NT2/D1 (cell line): ENCODE data around the gene ACAT1.
"Not testable (repeated sequence)": the region's sequence is repeated elsewhere in the genome, so short reads cannot be mapped to it uniquely, and the experiment has no call there.

Source experiments
- DNase-seq: peaks from one replicate; pipeline ENCODE4 v3.0.0-alpha.2; 2011; ENCODE audit warnings: low read depth, low spot score
- H3K27me3 ChIP-seq: 2 replicates; pipeline ENCODE4 v1.6.0; 2011; ENCODE audit warnings: mild to moderate bottlenecking; ENCODE audit not compliant: insufficient read length, insufficient read depth
- H3K36me3 ChIP-seq: 2 replicates; pipeline ENCODE4 v1.6.1; 2011; ENCODE audit warnings: mild to moderate bottlenecking, low read length, mixed read lengths; ENCODE audit not compliant: insufficient read depth, insufficient read length
- H3K4me1 ChIP-seq: 2 replicates; pipeline ENCODE4 v1.5.1; 2011; ENCODE audit not compliant: insufficient read depth, insufficient read length
- H3K4me3 ChIP-seq: 2 replicates; pipeline ENCODE4 v1.5.1; 2011; ENCODE audit warnings: low read depth; ENCODE audit not compliant: insufficient read length
- H3K9ac ChIP-seq: 2 replicates; pipeline ENCODE4 v1.6.0; 2011; ENCODE audit warnings: low read depth; ENCODE audit not compliant: insufficient read length
- H3K9me3 ChIP-seq: 2 replicates; pipeline ENCODE4 v1.5.1; 2011; ENCODE audit warnings: mild to moderate bottlenecking, low read length; ENCODE audit not compliant: insufficient read depth
- SUZ12 ChIP-seq: IDR thresholded peaks from 2 replicates; pipeline ENCODE4 v1.6.1; 2011; ENCODE audit not compliant: insufficient read length, insufficient read depth; ENCODE audit errors: extremely low read depth
- YY1 ChIP-seq: IDR thresholded peaks from 2 replicates; pipeline ENCODE4 v1.6.1; 2011; ENCODE audit not compliant: insufficient read length, insufficient read depth
- ZNF274 ChIP-seq: IDR thresholded peaks from 2 replicates; pipeline ENCODE4 v1.6.1; 2011; ENCODE audit warnings: mild to moderate bottlenecking, low read depth, low read length

The ACAT1 gene

GRCh38 chr11:108101090-108101775, 20.1 kb upstream of the ACAT1 start:
- H3K4me1 ChIP-seq: no peaks in the 10 kb centered on the region
- DNase-seq: no peak
- peaks cover 36% of the 10 kb centered on the region for H3K36me3 ChIP-seq
- no peaks in the 10 kb centered on the region for H3K9me3 ChIP-seq
- H3K9ac ChIP-seq: no peak overlapping the region
- TF ChIP-seq ZNF274: no peak
- no peak for TF ChIP-seq YY1
- TF ChIP-seq SUZ12: no peak
- no peaks in the 10 kb centered on the region for H3K27me3 ChIP-seq
- no peak overlapping the region for H3K4me3 ChIP-seq

GRCh38 chr11:108111126-108111525, 10.2 kb upstream of the ACAT1 start:
- no peak for TF ChIP-seq SUZ12
- TF ChIP-seq ZNF274: no peak
- no peak for TF ChIP-seq YY1
- Histone ChIP-seq H3K27me3 (no peaks in the 10 kb centered on the region), H3K9ac (no peak overlapping the region), H3K4me3 (no peak overlapping the region), H3K9me3 (no peaks in the 10 kb centered on the region), H3K36me3 (peaks cover under 1% of the 10 kb centered on the region), H3K4me1 (no peaks in the 10 kb centered on the region)
- no peak for DNase-seq

GRCh38 chr11:108112057-108112456, 9.3 kb upstream of the ACAT1 start:
- no peak for DNase-seq
- no peaks in the 10 kb centered on the region for H3K9me3 ChIP-seq
- no peaks in the 10 kb centered on the region for H3K4me1 ChIP-seq
- H3K27me3 ChIP-seq: no peaks in the 10 kb centered on the region
- no peak for TF ChIP-seq YY1
- H3K9ac ChIP-seq: no peak overlapping the region
- H3K36me3 ChIP-seq: no peaks in the 10 kb centered on the region
- H3K4me3 ChIP-seq: no peak overlapping the region

- no peak for TF ChIP-seq ZNF274
- TF ChIP-seq SUZ12: no peak
- Histone ChIP-seq H3K4me3 (no peak overlapping the region), H3K9ac (no peak overlapping the region), H3K27me3 (no peaks in the 10 kb centered on the region), H3K36me3 (no peaks in the 10 kb centered on the region), H3K9me3 (no peaks in the 10 kb centered on the region), H3K4me1 (no peaks in the 10 kb centered on the region)
- no peak for DNase-seq
These were observed 5.7 kb upstream of the ACAT1 start for GRCh38 chr11:108115500-108116140.

- no peak overlapping the region for H3K4me3 ChIP-seq
- no peaks in the 10 kb centered on the region for H3K4me1 ChIP-seq
- peaks cover 12% of the 10 kb centered on the region for H3K27me3 ChIP-seq
- no peak overlapping the region for H3K9ac ChIP-seq
- no peak for DNase-seq
- H3K9me3 ChIP-seq: no peaks in the 10 kb centered on the region
- no peaks in the 10 kb centered on the region for H3K36me3 ChIP-seq
- TF ChIP-seq ZNF274: no peak
- TF ChIP-seq YY1: no peak
- TF ChIP-seq SUZ12: no peak
These were observed 3.5 kb upstream of the ACAT1 start for GRCh38 chr11:108117746-108118371.

- H3K27me3 ChIP-seq: peaks cover 12% of the 10 kb centered on the region
- not testable (repeated sequence) for H3K9ac ChIP-seq, H3K9me3 ChIP-seq, H3K36me3 ChIP-seq, H3K4me1 ChIP-seq, H3K4me3 ChIP-seq, DNase-seq
These were observed 462 bp upstream of the ACAT1 start for GRCh38 chr11:108120936-108121273.

GRCh38 chr11:108122166-108122628, 830 bp downstream of the ACAT1 start:
- no peaks in the 10 kb centered on the region for H3K4me1 ChIP-seq
- no peak for DNase-seq
- H3K9ac ChIP-seq: peak overlapping the region; percentile 32
- TF ChIP-seq ZNF274 (no peak), SUZ12 (no peak), YY1 (no peak)
- H3K27me3 ChIP-seq: peaks cover 12% of the 10 kb centered on the region
- no peaks in the 10 kb centered on the region for H3K9me3 ChIP-seq
- H3K4me3 ChIP-seq: peak overlapping the region; percentile 71
- H3K36me3 ChIP-seq: no peaks in the 10 kb centered on the region
